ENCODE results near the gene AP5S1. TPM values are rescaled to one million over a fixed set of nuclear protein-coding genes. Genes with fewer than 3 reads are reported as not detected.

The AP5S1 gene
- total RNA-seq, 1 experiment from 2014 or later, result 2.8 TPM

DNA sequence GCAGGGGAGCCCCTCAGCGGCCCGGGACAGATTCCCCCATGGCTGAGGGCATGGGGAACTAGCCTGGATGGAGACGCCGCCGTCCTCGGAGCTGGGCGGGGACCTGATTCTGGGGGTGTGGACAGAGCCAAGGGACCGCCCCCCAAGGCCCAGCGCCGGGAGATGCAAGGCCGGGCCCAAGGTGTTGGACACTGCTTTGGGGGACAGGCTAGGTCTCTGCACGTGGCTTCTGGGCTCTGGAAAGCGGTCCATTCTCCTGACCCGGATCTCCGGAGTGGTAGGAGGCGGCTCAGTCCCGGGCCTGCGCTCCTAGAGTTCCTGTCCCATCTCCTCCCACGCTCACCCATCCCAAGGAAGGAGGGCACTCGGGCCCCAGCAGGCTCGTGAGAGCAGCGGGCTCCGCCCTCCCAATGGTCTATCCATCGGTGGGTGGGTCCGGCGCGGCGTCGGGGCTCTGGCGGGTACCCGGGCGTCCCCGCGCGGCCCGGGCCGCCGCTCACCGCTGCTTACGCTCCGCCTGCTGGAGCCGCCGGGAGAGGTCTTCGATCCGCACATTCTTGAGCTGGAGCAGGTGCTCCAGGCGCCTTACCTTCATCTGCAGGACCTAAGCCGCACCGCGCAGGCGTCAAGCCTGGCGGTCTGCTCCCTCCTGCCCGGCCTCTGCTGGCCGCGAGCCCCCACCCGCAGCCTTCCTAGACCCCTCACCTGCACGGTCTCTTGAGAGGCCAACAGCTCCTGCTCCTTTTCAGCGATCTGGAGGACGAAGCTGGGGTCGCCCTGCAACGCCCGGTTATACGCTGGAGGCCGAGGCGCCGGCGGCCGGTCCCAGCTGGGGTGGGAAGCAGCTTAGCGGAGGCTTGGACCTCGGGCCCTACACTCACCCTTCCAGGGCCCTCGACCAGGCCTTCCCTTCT lies 42.4 kb upstream of the AP5S1 start (continued):
- TF ChIP-seq, protein P1, sequence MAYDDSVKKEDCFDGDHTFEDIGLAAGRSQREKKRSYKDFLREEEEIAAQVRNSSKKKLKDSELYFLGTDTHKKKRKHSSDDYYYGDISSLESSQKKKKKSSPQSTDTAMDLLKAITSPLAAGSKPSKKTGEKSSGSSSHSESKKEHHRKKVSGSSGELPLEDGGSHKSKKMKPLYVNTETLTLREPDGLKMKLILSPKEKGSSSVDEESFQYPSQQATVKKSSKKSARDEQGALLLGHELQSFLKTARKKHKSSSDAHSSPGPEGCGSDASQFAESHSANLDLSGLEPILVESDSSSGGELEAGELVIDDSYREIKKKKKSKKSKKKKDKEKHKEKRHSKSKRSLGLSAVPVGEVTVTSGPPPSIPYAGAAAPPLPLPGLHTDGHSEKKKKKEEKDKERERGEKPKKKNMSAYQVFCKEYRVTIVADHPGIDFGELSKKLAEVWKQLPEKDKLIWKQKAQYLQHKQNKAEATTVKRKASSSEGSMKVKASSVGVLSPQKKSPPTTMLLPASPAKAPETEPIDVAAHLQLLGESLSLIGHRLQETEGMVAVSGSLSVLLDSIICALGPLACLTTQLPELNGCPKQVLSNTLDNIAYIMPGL (CRISPR knock-in tag; IDR thresholded peaks at IDR 0.05), result peak; percentile 56; the same call in 1 of the 2 replicates

DNA sequence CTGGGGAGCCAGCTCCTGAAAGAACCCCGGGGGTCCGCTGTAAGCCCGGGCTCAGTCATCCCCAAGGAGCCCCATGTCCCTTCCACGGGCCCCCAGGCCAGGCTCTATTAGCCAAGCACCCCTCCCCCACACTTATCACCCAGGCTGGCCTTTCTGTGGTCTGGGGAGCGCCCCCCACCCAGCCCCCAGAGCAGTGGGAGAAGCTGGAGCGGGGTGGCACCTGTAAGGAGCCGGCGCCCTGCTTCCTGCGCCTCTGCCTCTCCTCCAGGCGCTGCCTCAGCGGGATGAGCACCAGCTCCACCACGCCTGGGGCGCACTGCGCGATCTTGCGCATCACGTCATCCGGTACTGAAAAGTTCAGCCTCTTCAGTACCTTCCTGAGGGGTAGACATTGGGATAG lies 41.4 kb upstream of the AP5S1 start:
- no peak for ATAC-seq
- no peak for DNase-seq (ENCODE audit: low spot score)
- TF ChIP-seq, protein P2, sequence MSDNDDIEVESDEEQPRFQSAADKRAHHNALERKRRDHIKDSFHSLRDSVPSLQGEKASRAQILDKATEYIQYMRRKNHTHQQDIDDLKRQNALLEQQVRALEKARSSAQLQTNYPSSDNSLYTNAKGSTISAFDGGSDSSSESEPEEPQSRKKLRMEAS (CRISPR knock-in tag; IDR thresholded peaks at IDR 0.05), result no peak
- no peak for TF ChIP-seq NR2C2 (CRISPR knock-in tag; IDR thresholded peaks at IDR 0.05)
- TF ChIP-seq, protein P3, sequence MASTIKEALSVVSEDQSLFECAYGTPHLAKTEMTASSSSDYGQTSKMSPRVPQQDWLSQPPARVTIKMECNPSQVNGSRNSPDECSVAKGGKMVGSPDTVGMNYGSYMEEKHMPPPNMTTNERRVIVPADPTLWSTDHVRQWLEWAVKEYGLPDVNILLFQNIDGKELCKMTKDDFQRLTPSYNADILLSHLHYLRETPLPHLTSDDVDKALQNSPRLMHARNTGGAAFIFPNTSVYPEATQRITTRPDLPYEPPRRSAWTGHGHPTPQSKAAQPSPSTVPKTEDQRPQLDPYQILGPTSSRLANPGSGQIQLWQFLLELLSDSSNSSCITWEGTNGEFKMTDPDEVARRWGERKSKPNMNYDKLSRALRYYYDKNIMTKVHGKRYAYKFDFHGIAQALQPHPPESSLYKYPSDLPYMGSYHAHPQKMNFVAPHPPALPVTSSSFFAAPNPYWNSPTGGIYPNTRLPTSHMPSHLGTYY (CRISPR knock-in tag; IDR thresholded peaks at IDR 0.05), result no peak
- TF ChIP-seq IRF2 (CRISPR knock-in tag; IDR thresholded peaks at IDR 0.05; ENCODE audit: borderline replicate concordance, low read depth), result no peak
- no peak for TF ChIP-seq JUN (CRISPR knock-in tag; IDR thresholded peaks at IDR 0.05)
- TF ChIP-seq, protein P4, sequence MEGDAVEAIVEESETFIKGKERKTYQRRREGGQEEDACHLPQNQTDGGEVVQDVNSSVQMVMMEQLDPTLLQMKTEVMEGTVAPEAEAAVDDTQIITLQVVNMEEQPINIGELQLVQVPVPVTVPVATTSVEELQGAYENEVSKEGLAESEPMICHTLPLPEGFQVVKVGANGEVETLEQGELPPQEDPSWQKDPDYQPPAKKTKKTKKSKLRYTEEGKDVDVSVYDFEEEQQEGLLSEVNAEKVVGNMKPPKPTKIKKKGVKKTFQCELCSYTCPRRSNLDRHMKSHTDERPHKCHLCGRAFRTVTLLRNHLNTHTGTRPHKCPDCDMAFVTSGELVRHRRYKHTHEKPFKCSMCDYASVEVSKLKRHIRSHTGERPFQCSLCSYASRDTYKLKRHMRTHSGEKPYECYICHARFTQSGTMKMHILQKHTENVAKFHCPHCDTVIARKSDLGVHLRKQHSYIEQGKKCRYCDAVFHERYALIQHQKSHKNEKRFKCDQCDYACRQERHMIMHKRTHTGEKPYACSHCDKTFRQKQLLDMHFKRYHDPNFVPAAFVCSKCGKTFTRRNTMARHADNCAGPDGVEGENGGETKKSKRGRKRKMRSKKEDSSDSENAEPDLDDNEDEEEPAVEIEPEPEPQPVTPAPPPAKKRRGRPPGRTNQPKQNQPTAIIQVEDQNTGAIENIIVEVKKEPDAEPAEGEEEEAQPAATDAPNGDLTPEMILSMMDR (IDR thresholded peaks at IDR 0.05), result no peak
- no peak for TF ChIP-seq ZNF423 (CRISPR knock-in tag; IDR thresholded peaks at IDR 0.05)
- TF ChIP-seq RELA (CRISPR knock-in tag; IDR thresholded peaks at IDR 0.05; ENCODE audit: borderline replicate concordance), result no peak
- TF ChIP-seq, protein P5, sequence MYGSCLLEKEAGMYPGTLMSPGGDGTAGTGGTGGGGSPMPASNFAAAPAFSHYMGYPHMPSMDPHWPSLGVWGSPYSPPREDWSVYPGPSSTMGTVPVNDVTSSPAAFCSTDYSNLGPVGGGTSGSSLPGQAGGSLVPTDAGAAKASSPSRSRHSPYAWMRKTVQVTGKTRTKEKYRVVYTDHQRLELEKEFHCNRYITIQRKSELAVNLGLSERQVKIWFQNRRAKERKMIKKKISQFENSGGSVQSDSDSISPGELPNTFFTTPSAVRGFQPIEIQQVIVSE (CRISPR knock-in tag; IDR thresholded peaks at IDR 0.05; ENCODE audit: borderline replicate concordance), result no peak
- TF ChIP-seq, protein P6, sequence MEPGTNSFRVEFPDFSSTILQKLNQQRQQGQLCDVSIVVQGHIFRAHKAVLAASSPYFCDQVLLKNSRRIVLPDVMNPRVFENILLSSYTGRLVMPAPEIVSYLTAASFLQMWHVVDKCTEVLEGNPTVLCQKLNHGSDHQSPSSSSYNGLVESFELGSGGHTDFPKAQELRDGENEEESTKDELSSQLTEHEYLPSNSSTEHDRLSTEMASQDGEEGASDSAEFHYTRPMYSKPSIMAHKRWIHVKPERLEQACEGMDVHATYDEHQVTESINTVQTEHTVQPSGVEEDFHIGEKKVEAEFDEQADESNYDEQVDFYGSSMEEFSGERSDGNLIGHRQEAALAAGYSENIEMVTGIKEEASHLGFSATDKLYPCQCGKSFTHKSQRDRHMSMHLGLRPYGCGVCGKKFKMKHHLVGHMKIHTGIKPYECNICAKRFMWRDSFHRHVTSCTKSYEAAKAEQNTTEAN (CRISPR knock-in tag; IDR thresholded peaks at IDR 0.05), result no peak
- no peak for TF ChIP-seq TP53 (CRISPR knock-in tag; IDR thresholded peaks at IDR 0.05)
- no peak for TF ChIP-seq MXD4 (CRISPR knock-in tag; IDR thresholded peaks at IDR 0.05; ENCODE audit: borderline replicate concordance)
- TF ChIP-seq, protein P7, sequence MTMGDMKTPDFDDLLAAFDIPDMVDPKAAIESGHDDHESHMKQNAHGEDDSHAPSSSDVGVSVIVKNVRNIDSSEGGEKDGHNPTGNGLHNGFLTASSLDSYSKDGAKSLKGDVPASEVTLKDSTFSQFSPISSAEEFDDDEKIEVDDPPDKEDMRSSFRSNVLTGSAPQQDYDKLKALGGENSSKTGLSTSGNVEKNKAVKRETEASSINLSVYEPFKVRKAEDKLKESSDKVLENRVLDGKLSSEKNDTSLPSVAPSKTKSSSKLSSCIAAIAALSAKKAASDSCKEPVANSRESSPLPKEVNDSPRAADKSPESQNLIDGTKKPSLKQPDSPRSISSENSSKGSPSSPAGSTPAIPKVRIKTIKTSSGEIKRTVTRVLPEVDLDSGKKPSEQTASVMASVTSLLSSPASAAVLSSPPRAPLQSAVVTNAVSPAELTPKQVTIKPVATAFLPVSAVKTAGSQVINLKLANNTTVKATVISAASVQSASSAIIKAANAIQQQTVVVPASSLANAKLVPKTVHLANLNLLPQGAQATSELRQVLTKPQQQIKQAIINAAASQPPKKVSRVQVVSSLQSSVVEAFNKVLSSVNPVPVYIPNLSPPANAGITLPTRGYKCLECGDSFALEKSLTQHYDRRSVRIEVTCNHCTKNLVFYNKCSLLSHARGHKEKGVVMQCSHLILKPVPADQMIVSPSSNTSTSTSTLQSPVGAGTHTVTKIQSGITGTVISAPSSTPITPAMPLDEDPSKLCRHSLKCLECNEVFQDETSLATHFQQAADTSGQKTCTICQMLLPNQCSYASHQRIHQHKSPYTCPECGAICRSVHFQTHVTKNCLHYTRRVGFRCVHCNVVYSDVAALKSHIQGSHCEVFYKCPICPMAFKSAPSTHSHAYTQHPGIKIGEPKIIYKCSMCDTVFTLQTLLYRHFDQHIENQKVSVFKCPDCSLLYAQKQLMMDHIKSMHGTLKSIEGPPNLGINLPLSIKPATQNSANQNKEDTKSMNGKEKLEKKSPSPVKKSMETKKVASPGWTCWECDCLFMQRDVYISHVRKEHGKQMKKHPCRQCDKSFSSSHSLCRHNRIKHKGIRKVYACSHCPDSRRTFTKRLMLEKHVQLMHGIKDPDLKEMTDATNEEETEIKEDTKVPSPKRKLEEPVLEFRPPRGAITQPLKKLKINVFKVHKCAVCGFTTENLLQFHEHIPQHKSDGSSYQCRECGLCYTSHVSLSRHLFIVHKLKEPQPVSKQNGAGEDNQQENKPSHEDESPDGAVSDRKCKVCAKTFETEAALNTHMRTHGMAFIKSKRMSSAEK (CRISPR knock-in tag; IDR thresholded peaks at IDR 0.05; ENCODE audit: borderline replicate concordance), result no peak
- CTCF ChIA-PET, result interaction anchor here (1.1 to 3.3 kb wide), 14 partner anchors 7 to 105 kb away, joined by 3 to 27 read pairs (median 6); partner anchors contain the start of genes ADISSP, AP5S1, CDC25B and CENPB
- Mint-ChIP-seq H3K4me3 (peak overlapping the region; percentile 79), H3K9me3 (no peaks in the 10 kb centered on the region), H3K36me3 (no peaks in the 10 kb centered on the region), H3K4me1 (peaks cover 36% of the 10 kb centered on the region), H3K27ac (no peak overlapping the region), H3K27me3 (ENCODE audit: low read depth) (peaks cover 58% of the 10 kb centered on the region)
- POLR2A ChIA-PET, result interaction anchor here (0.6 to 2.1 kb wide), 2 partner anchors 9 to 11 kb away, joined by 3 to 14 read pairs; partner anchors contain the start of gene ADISSP

All from WTC11 (cell line).